Keratinocyte (primary cell): Measurements from ENCODE around the gene YIPF7. TPM values are rescaled to one million over a fixed set of nuclear protein-coding genes. Genes with fewer than 3 reads are reported as not detected.

Experiments used
- DNase-seq: peaks from one replicate; pipeline ENCODE4 v3.0.0-alpha.2; 2011; ENCODE audit warnings: low read depth, missing footprints, low spot score
- FAIRE-seq: peaks from 2 replicates; lab custom pipeline; 2011; peaks lifted over from hg19 to GRCh38; lab: Jason Lieb, UNC
- H2AFZ ChIP-seq: 2 replicates; pipeline ENCODE4 v1.6.0; 2012; ENCODE audit warnings: low read length, control low read depth, inconsistent platforms; ENCODE audit not compliant: control insufficient read depth
- H3K27ac ChIP-seq: 2 replicates; pipeline ENCODE4 v1.5.1; 2011; ENCODE audit warnings: low read length; ENCODE audit not compliant: control insufficient read depth, insufficient read depth
- H3K27me3 ChIP-seq: 3 replicates; pipeline ENCODE4 v1.6.0; 2011; ENCODE audit warnings: low read length; ENCODE audit not compliant: control insufficient read depth, insufficient read depth; ENCODE audit errors: extremely low read depth
- H3K36me3 ChIP-seq, 2 experiments: 2 replicates in 1 of 2; 3 replicates in 1 of 2; pipeline ENCODE4 v1.5.1; 2011; ENCODE audit warnings: low read length in 2 of 2, mild to moderate bottlenecking in 1 of 2; ENCODE audit not compliant: control insufficient read depth in 2 of 2, insufficient read depth in 2 of 2; ENCODE audit errors: extremely low read depth in 1 of 2
- H3K4me1 ChIP-seq: 3 replicates; pipeline ENCODE4 v1.5.1; 2011; ENCODE audit warnings: low read length; ENCODE audit not compliant: control insufficient read depth, insufficient read depth; ENCODE audit errors: extremely low read depth
- H3K4me2 ChIP-seq: 3 replicates; pipeline ENCODE4 v1.6.0; 2011; ENCODE audit warnings: low read depth, low read length; ENCODE audit not compliant: control insufficient read depth, insufficient read depth; ENCODE audit errors: extremely low read depth
- H3K4me3 ChIP-seq, 3 experiments: fragments of 200-600 bp in 1 of 3; sonication (generic) in 1 of 3; 2 replicates in 2 of 3; 3 replicates in 1 of 3; pipeline ENCODE4 v1.5.1; 2011 to 2016; ENCODE audit warnings: low read length in 3 of 3, mild to moderate bottlenecking in 3 of 3, control low read depth in 2 of 3, inconsistent platforms in 1 of 3, low read depth in 1 of 3, mixed read lengths in 1 of 3, mixed run types in 1 of 3, moderate library complexity in 1 of 3; ENCODE audit not compliant: control insufficient read depth in 2 of 3, insufficient read depth in 2 of 3; ENCODE audit errors: extremely low read depth in 1 of 3
- H3K79me2 ChIP-seq: 2 replicates; pipeline ENCODE4 v1.6.0; 2012; ENCODE audit warnings: low read length; ENCODE audit not compliant: control insufficient read depth, insufficient read depth
- H3K9ac ChIP-seq: 3 replicates; pipeline ENCODE4 v1.6.0; 2011; ENCODE audit warnings: low read length; ENCODE audit not compliant: control insufficient read depth, insufficient read depth; ENCODE audit errors: extremely low read depth
- H3K9me1 ChIP-seq: 3 replicates; pipeline ENCODE4 v1.6.0; 2011; ENCODE audit warnings: low read length; ENCODE audit not compliant: control insufficient read depth, insufficient read depth; ENCODE audit errors: extremely low read depth
- H3K9me3 ChIP-seq: 2 replicates; pipeline ENCODE4 v1.5.1; 2012; ENCODE audit warnings: low read depth, low read length; ENCODE audit not compliant: control insufficient read depth
- H4K20me1 ChIP-seq: 3 replicates; pipeline ENCODE4 v1.6.0; 2011; ENCODE audit warnings: low read length; ENCODE audit not compliant: control insufficient read depth, insufficient read depth; ENCODE audit errors: extremely low read depth
- EZH2 ChIP-seq: IDR thresholded peaks from one replicate; pipeline ENCODE4 v1.6.1; 2012; ENCODE audit warnings: inconsistent platforms, mild to moderate bottlenecking, low read length, moderate library complexity
- dilution Hi-C: fragments of 300-500 bp; cut with MboI; formaldehyde crosslinking; loops from one replicate; pipeline ENCODE4 v1.7.0; 2020; ENCODE audit warnings: low sequenced_read_pairs; ENCODE audit not compliant: extremely low pct_ligation_motif_present
- polyA plus RNA-seq, 5 experiments: library from polyadenylated mRNA; depleted of rRNA in 3 of 5; stranded (reverse) in 3 of 5; stranded (forward) in 1 of 5; unstranded in 1 of 5; fragments of >200 nt; gene quantifications; 1 replicate in 1 of 5; 2 replicates in 3 of 5; 3 replicates in 1 of 5; pipeline versions ENCODE4 v1.2.1 to v1.2.3, GENCODE V29; 2011 to 2012; ENCODE audit warnings: missing spikeins in 2 of 5, low read depth in 1 of 5, low replicate concordance in 1 of 5
- TF ChIP-seq, protein P1 (sequence below), 3 experiments: IDR thresholded peaks in 1 of 3; conservative IDR thresholded peaks in 1 of 3; optimal IDR thresholded peaks in 1 of 3; 2 replicates in 2 of 3; 3 replicates in 1 of 3; pipeline versions ENCODE3 to v1.5.1; 2011; ENCODE audit warnings: low read length in 3 of 3, mild to moderate bottlenecking in 3 of 3, moderate library complexity in 2 of 3, control low read depth in 1 of 3, inconsistent platforms in 1 of 3; ENCODE audit not compliant: insufficient read depth in 2 of 3; ENCODE audit errors: extremely low read depth in 1 of 3

YIPF7 gene
- polyA plus RNA-seq, 1 donor (not counting 4 experiments of a cell fraction or from before 2014, with no cell fraction given), result not detected

DNA sequence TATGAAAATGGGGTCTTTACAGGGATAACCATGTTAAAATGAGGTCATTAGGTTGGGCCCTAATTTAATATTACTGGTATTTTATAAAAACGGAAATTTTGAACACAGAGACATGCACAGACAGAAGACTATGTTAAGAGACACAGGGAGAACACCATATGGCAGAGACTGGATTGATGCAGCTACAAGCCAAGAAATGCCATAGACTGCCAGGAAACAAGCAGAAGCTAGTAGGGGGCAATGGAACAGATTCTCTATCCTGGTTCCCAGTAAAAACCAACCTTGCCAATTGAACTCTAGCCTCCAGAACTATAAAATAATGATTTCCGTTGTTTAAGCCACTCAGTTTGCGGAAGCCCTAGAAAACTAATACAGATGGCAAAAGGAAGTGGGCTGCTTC, 20.2 kb upstream of the YIPF7 start:
- dilution Hi-C loops, result no loop called here
- no peak for FAIRE-seq

DNA sequence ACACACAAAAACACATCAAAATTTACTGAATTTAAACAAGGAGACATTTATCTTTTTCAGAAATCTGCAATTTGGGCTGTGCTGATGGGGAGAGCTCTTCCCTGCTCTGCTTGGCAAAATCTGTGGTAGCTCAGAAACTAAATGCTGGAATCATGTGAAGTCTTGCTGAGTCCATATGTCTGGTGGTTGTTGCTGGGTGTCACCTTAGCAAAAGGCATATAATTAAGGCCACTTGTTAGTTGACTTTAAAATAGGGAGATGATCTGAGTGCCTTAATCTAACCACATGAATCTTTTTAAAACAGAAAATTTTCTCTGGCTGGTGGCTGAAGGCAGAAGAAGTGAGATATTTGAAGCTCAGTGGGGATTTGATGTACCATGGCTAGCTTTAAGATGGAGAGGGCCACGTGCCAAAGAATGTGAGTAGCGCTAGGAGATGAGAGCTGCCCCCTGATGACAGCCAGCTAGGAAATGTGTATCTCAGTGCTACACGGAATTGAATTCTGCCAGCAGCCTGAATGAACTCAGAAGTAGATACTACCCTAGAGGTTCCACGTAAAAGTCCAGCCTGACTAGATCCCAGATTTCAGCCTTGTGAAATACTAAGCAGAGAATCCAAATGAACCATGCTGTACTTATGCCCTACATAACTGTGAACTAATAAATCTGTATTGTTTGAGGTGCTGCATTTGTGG, 19.2 kb upstream of the YIPF7 start:
- no peak for DNase-seq
- H3K27ac ChIP-seq, result no peak overlapping the region
- no peaks in the 10 kb centered on the region for H3K4me1 ChIP-seq
- dilution Hi-C loops, result no loop called here
- no peaks in the 10 kb centered on the region for H3K9me1 ChIP-seq
- no peak overlapping the region for H3K4me3 ChIP-seq
- TF ChIP-seq, protein P1, sequence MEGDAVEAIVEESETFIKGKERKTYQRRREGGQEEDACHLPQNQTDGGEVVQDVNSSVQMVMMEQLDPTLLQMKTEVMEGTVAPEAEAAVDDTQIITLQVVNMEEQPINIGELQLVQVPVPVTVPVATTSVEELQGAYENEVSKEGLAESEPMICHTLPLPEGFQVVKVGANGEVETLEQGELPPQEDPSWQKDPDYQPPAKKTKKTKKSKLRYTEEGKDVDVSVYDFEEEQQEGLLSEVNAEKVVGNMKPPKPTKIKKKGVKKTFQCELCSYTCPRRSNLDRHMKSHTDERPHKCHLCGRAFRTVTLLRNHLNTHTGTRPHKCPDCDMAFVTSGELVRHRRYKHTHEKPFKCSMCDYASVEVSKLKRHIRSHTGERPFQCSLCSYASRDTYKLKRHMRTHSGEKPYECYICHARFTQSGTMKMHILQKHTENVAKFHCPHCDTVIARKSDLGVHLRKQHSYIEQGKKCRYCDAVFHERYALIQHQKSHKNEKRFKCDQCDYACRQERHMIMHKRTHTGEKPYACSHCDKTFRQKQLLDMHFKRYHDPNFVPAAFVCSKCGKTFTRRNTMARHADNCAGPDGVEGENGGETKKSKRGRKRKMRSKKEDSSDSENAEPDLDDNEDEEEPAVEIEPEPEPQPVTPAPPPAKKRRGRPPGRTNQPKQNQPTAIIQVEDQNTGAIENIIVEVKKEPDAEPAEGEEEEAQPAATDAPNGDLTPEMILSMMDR (optimal IDR thresholded peaks at IDR 0.05 in 1 of 3, IDR thresholded peaks at IDR 0.05 in 1 of 3, conservative IDR thresholded peaks at IDR 0.05 in 1 of 3; ENCODE audit: extremely low read depth in 1 of 3, insufficient read depth in 2 of 3, low read length in 3 of 3), result no peak
- no peak for TF ChIP-seq EZH2
- no peaks in the 10 kb centered on the region for H3K36me3 ChIP-seq
- no peaks in the 10 kb centered on the region for H3K9me3 ChIP-seq
- no peaks in the 10 kb centered on the region for H3K79me2 ChIP-seq
- H4K20me1 ChIP-seq, result no peaks in the 10 kb centered on the region
- no peak overlapping the region for H3K4me2 ChIP-seq
- no peak overlapping the region for H2AFZ ChIP-seq
- no peaks in the 10 kb centered on the region for H3K27me3 ChIP-seq
- no peak for FAIRE-seq
- H3K9ac ChIP-seq, result no peak overlapping the region

More for the DNA sequence above, 20.2 kb upstream of the YIPF7 start:
- TF ChIP-seq EZH2, result no peak
- TF ChIP-seq, protein P1 (optimal IDR thresholded peaks at IDR 0.05 in 1 of 3, IDR thresholded peaks at IDR 0.05 in 1 of 3, conservative IDR thresholded peaks at IDR 0.05 in 1 of 3; ENCODE audit: extremely low read depth in 1 of 3, insufficient read depth in 2 of 3, low read length in 3 of 3), result no peak
- Histone ChIP-seq H3K79me2 (no peaks in the 10 kb centered on the region), H3K9ac (no peak overlapping the region), H3K27me3 (no peaks in the 10 kb centered on the region), H3K4me3 (no peak overlapping the region), H3K27ac (no peak overlapping the region), H3K9me3 (no peaks in the 10 kb centered on the region), H4K20me1 (no peaks in the 10 kb centered on the region), H3K4me1 (no peaks in the 10 kb centered on the region), H3K4me2 (no peak overlapping the region), H2AFZ (no peak overlapping the region), H3K36me3 (no peaks in the 10 kb centered on the region), H3K9me1 (no peaks in the 10 kb centered on the region)
- no peak for DNase-seq
